Activated CD8-positive, alpha-beta memory T cell treated with anti-CD3 and anti-CD28 coated beads for 36 hours (primary cell): ENCODE measurements around the gene TMIE. TPM values are rescaled to one million over a fixed set of nuclear protein-coding genes. Genes with fewer than 3 reads are reported as not detected.

Experiments used
- CTCF ChIA-PET: fragments of 350-600 bp; sonication (Branson Sonifier 250); formaldehyde crosslinking; loops from one replicate; lab custom pipeline; 2021; ENCODE audit warnings: antibody characterized with exemption; lab: Charles Lee
- POLR2A ChIA-PET: fragments of 350-600 bp; sonication (Branson Sonifier 250); formaldehyde crosslinking; loops from one replicate; lab custom pipeline; 2021; ENCODE audit warnings: antibody characterized with exemption; lab: Charles Lee
- total RNA-seq, 2 experiments: library from RNA; stranded (reverse); gene quantifications; one replicate each; pipeline ENCODE4 v1.2.3, GENCODE V29; 2021

TMIE gene
- total RNA-seq = under 1 TPM; 0.25 to 0.30 TPM

- POLR2A ChIA-PET = no interaction called here
- CTCF ChIA-PET = interaction anchor here (1.0 to 1.1 kb wide), 2 partner anchors 194 to 208 kb away, joined by 3 read pairs; no protein-coding TSS in a partner anchor
These were observed at the start of gene TMIE for GRCh38 chr3:46701181-46701939. Gene TMIE (plus strand): TSS chr3:46701392. CDS start chr3:46701488, 96 bp downstream.

- ChIA-PET CTCF (no interaction called here), POLR2A (no interaction called here)
These were observed 45.9 kb upstream of the TMIE start for GRCh38 chr3:46655271-46655670.

DNA sequence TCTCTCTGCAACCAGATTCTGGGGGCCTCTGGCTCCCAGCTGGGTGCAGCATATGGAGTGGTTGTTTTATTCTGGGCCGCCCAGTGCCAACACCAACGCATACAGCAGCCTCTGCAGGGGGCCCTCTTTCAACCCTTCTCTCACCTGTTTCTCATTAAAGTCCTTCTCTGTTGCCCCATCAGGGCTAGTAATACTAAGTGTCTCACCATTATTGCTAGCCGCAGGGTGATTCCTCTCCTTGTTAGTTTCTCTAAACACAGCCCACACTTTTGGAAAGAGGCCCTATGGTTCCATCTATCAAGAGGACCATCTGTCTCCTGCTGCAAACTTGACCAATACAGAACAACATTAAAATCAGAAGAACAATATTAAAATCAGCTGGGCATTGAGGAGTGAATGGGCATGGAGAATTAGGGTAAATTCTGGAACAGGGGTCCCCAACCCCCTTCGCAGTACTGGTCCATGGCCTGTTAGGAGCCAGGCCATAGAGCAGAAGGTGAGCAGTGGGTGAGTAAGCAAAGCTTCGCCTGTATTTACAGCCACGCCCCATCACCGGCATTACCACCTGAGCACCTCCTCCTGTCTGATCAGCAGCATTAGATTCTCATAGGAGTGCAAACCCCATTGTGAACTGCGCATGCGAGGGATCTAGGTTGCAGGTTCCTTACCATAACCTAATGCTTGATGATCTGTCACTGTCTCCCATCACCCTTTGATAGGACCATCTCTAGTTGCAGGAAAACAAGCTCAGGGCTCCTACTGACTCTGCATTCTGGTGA is 44.2 kb upstream of the TMIE start:
- POLR2A ChIA-PET = no interaction called here
- CTCF ChIA-PET = no interaction called here

- ChIA-PET CTCF (interaction anchor here (1.5 kb wide), 1 partner anchor 170 kb away, joined by 3 read pairs; no protein-coding TSS in a partner anchor), POLR2A (no interaction called here)
These were observed 41.9 kb upstream of the TMIE start for GRCh38 chr3:46659285-46659684.

DNA sequence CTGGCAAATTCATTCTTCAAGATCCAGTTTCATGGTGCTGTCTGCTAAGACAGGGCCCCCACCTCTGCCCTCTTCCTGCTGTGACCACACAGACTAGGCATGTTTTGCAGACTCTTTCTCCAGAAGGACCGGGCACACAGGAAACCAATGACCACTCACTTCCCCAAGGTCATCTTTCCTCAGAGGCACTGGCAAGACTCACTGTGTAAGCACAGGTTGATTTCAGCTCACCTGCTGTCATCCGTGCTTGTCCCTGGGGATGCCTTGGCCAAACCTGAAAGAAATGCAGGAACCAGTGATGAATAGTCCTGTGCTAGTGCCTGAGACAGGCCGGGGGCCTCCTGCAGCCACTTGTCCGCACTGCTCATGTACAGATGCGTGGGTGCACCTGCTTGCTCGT is 41.2 kb upstream of the TMIE start:
- POLR2A ChIA-PET = no interaction called here
- CTCF ChIA-PET = interaction anchor here (1.5 kb wide), 1 partner anchor 171 kb away, joined by 3 read pairs; no protein-coding TSS in a partner anchor

DNA sequence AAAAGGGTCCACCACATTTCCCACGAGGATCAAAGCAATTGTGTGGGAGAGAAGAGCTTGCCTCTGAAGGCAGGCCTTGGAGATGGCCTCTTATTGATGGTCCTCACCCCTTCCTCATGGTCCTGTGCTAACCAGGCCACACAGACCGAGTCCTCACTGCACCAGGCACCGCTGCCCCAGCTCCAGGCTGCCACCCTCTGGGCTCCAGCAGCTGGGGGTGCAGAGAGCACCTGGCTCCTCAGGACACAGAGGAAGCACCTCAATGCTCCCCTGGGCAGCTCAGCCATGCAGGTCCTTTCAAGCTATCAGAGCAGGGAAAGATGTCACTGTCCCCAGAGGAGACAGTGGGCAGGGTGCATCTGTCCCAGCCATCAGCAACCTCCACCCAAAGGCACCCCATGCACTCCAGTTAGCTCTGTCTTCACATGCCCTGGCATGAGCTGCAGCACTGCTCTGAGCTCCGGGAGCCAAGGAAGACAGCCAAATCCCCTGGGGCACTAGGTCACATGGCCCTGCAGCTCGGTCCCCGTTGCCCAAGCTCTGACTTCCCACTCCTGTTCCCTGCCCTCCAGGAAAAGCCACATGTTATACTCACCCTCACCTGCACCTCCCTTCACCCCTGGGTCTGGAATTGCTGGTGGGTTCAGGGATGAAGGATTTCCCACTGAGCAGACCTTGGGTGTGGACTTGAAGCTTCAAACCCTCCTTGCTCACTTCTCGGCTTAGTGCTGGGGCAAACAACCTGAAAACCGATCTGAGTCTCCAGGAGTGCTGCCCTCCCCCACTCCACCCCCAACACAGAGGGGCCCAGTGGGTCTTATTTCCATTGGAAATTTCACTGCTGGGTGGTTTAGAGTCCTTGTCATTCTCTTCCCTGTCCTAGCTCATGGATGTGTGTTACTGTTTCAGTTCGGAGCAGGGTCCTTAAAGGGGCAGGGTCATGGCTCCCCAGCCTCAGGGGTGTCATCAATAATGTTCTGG is 40.4 kb upstream of the TMIE start:
- ChIA-PET POLR2A (no interaction called here), CTCF (no interaction called here)

DNA sequence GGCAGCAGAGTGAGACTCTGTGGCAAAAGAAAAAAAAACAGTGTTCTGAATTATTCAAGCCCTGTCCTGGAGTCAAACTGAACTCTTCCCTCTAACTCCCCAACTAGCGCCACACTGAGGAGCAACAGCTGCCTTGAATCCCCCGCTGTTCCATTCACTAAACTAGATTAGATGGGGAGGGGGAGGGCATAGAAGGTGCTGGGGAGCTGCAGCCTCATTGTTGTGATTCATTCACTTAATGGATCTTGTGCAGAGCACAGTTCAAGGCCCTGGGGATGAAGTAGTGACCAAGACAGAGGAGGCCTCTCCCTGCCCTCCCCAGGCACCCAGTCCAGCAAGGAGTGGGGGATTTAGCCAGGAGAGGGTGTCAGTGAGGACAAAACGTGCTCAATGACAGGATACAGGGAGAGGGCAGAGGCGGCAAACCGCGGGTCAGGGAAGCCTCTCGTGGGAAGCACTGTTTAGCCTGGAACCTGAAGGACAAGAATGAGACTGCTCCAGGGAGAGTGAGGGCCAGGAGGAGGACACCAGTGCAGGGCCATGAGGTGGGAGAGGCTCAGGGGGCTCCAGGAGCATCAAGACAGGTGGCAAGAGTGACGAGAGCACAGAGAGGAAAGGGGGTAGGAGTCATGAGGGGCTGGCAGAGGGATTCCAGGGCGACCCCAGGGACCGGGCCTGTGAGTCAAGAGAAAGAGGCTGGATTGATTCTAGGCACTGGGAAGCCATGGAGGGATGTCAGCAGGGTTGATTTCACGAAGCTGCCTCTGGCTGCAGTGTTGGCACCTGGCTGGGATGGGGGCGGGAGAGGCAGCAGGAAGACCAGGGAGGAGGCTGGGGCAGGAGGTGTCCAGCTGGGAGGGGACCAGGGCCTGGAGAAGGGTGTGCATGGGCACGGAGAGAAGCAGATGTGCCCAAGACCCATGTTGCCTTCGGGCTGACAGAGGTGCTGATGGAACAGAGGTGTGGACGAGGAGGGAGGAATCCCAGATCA is 39.1 kb upstream of the TMIE start:
- POLR2A ChIA-PET = no interaction called here
- CTCF ChIA-PET = no interaction called here

GRCh38 chr3:46662771-46663551 is 38.2 kb upstream of the TMIE start:
- CTCF ChIA-PET = no interaction called here
- POLR2A ChIA-PET = no interaction called here

DNA sequence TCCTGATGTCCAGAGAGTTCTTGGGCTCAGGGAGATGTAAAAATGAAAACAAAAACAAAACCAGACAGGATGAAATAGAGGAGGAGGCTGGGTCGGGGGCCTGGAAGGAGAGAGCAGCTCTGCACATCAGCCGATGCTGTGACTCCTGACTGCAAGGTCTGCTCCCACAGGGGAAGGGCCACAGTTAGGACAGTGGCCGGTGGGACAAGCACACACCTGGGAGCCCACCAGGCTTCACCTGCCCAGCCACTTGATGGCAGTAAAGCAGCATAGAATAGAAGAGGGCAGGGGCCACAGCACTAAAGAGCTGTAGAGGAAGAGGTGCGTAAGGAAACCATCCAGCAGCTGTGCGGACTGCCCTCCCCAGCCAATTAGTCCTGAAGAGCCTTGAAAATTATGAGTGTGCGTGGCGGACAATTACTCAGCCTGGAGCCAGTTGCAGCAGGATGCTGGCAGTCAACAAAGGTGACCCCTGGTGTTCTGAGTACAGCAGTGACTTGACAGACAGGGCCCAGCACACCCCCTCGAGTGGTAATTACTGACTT is 37.5 kb upstream of the TMIE start:
- CTCF ChIA-PET = interaction anchor here (1.4 kb wide), 1 partner anchor 175 kb away, joined by 3 read pairs; no protein-coding TSS in a partner anchor

GRCh38 chr3:46664188-46664970 is 36.8 kb upstream of the TMIE start:
- POLR2A ChIA-PET = no interaction called here
- CTCF ChIA-PET = interaction anchor here (1.4 kb wide), 1 partner anchor 176 kb away, joined by 3 read pairs; no protein-coding TSS in a partner anchor

More for the DNA sequence above, 37.5 kb upstream of the TMIE start:
- POLR2A ChIA-PET = no interaction called here

DNA sequence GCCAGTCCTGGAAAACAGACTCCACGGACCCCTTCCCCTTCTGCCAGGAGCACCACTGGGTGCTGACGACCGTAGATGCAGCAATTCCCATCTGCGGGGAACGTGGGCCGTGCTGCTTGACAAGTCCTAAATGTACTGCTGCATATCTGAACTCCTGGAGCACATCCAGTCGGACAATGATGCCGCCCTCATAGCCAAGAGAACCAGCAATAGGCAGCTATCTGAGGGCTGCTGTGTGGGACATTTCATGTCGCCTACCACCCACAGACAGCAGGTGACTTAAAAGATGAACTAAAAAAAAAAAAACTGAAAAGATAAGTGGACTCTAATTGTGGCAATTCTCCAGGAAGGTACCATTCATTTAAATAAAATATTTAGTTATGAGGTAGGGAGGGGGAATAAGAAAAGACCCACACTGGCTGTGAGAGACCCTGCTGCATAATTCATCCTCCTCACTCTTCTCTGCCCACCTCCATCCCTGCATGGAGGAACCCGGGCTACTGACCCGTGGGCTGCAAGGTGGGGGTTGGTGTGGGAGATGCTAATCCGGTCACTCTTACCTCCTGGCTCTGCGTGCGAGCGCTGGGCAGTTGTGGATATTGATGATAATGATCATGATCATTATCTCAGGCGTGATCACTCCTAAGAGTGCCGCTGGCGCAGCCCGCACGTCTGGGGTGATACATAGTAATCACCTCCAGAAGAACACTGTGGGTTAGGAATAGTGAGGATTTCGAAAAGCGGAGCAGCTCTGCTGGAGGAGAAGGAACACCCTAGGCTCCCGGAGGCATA is 36.0 kb upstream of the TMIE start:
- CTCF ChIA-PET = interaction anchor here (1.4 kb wide), 1 partner anchor 177 kb away, joined by 3 read pairs; no protein-coding TSS in a partner anchor

GRCh38 chr3:46665763-46666452 is 35.3 kb upstream of the TMIE start:
- CTCF ChIA-PET = no interaction called here
- POLR2A ChIA-PET = interaction anchor here (0.6 kb wide), 1 partner anchor 476 kb away, joined by 3 read pairs; no protein-coding TSS in a partner anchor

More for the DNA sequence above, 36.0 kb upstream of the TMIE start:
- POLR2A ChIA-PET = no interaction called here

DNA sequence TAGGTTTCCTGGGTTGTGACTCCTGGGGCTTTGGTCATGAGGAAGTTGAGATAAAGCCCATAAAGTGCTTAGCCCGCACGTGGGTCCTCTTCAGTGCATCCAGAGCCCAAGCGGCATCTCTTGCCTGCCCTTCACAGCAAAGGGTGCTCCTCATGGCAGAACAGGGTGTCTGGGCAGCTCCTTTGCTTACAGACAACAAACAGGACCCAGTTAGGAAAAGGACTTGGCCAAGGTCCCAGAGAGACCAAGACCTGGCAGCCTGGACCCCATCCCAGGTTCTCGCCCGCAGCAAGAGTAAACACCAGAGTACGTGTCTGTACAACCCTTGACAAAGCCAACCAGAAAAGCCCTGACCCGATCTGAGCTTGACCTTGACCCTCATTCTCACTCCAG is 34.7 kb upstream of the TMIE start:
- POLR2A ChIA-PET = interaction anchor here (0.6 kb wide), 1 partner anchor 475 kb away, joined by 3 read pairs; no protein-coding TSS in a partner anchor
- CTCF ChIA-PET = no interaction called here

DNA sequence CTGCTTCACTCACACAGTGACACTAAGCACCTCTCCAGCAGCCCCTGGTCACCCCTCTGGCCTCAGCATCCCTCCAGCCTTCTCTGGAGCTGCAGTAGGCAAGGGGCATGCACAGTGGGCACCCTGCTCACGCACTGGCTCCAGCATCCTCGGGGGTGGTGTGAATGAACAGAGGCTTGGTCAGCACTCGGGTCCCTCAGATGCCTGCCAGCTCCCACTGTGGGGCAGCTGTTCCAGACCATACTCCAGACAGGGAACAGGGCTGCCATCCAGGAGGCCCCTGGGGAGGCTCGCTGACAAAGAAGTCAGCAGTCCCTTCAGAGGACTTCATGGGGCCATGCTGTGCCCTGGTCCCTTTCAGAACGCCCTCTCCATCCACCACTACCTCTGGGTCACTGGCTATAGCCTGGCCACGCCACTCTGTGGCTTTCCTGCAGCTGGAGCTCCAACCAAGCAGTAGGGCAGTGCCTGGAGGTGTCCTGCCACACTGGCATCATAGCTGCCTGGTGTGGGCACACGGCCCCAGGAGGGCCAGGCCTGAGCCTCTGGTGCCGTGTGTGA is 34.1 kb upstream of the TMIE start:
- POLR2A ChIA-PET = no interaction called here
- CTCF ChIA-PET = no interaction called here
